HG03469 (cell line): ENCODE data around the gene EXOSC10.
"Not testable (repeated sequence)": the region's sequence is repeated elsewhere in the genome, so short reads cannot be mapped to it uniquely, and the experiment has no call there.

Experiments used
- ATAC-seq: cut with Tn5 transposase; IDR thresholded peaks from one replicate; pipeline ENCODE4 v1.9.1; 2021; ENCODE audit warnings: mild to moderate bottlenecking, moderate library complexity, moderate number of reproducible peaks; ENCODE audit not compliant: unreplicated experiment

EXOSC10 gene

GRCh38 chr1:11045428-11046269 lies 54.0 kb downstream of the EXOSC10 start:
- no peak for ATAC-seq

GRCh38 chr1:11044849-11045427 lies 54.7 kb downstream of the EXOSC10 start:
- no peak for ATAC-seq

- no peak for ATAC-seq
Observed at GRCh38 chr1:11044086-11044848, 55.4 kb downstream of the EXOSC10 start.

- ATAC-seq = no peak
Observed at GRCh38 chr1:11042995-11043874, 56.4 kb downstream of the EXOSC10 start.

- ATAC-seq = no peak
Observed at GRCh38 chr1:11042065-11042464, 57.6 kb downstream of the EXOSC10 start.

GRCh38 chr1:11041048-11041447 lies 58.6 kb downstream of the EXOSC10 start:
- ATAC-seq = no peak

- ATAC-seq = not testable (repeated sequence)
Observed at GRCh38 chr1:11040105-11040429, 59.6 kb downstream of the EXOSC10 start.

GRCh38 chr1:11039351-11040104 lies 60.1 kb downstream of the EXOSC10 start:
- no peak for ATAC-seq

GRCh38 chr1:11037740-11038182 lies 61.9 kb downstream of the EXOSC10 start:
- no peak for ATAC-seq

GRCh38 chr1:11037019-11037739 lies 62.5 kb downstream of the EXOSC10 start:
- not testable (repeated sequence) for ATAC-seq

GRCh38 chr1:11031624-11032262 lies 67.9 kb downstream of the EXOSC10 start:
- no peak for ATAC-seq

- no peak for ATAC-seq
Observed at GRCh38 chr1:11030865-11031264, 68.8 kb downstream of the EXOSC10 start.

GRCh38 chr1:11028018-11028417 lies 71.7 kb downstream of the EXOSC10 start:
- no peak for ATAC-seq

- no peak for ATAC-seq
Observed at GRCh38 chr1:11027316-11027715, 72.4 kb downstream of the EXOSC10 start.

- ATAC-seq = no peak
Observed at GRCh38 chr1:11026903-11027302, 72.8 kb downstream of the EXOSC10 start.

- ATAC-seq = no peak
Observed at GRCh38 chr1:11026052-11026451, 73.6 kb downstream of the EXOSC10 start.

- ATAC-seq = no peak
Observed at GRCh38 chr1:11025618-11026017, 74.1 kb downstream of the EXOSC10 start.

- no peak for ATAC-seq
Observed at GRCh38 chr1:11024874-11025203, 74.8 kb downstream of the EXOSC10 start.
